Measurements from ENCODE around the gene GFOD1.

Gene GFOD1

DNA sequence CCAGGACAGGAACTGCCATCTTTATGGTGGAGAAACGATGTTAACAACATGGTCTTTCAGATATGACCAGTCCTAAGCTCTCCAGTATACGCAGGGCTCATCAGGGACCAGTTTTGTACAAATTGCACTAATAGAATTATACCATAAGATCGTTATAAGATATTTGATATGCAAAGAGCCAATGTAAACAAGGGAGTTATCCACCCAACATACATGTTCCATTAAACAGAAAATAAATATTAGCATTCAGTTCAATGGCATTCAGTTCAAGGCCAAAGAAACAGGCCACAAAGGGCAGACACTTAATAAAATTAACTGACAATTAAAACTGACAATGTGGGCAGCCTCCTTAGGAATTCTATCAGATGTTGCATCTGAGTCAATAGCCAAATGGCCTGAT is 2.6 kb downstream of the GFOD1 start:
- no peak for DNase-seq

DNA sequence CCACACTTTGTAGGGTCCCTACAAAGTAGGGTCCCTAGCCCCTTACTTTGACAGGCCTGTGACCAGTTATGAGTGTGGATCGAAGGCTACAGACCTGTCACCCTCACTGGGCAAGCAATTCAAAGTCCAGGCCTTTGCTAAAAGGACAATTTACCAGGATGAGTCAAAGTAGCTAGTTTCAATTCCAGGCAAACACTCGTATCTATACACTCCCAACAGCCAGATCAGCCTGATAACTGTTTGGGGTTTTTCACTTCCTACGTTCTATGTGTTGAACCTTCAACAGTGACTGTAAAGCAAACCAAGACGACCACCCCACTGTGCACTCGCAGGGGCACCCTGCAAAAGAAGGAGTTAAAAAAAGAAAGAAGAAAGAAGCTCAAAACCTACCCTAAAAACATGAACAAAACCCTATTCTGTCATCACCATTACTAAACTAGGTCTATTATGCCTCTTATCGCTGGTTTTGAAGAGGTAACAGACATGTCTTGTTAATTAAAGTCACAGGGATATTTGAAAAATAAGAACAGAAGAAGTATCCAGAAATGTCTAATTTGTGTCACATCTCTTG is 3.2 kb downstream of the GFOD1 start:
- no peak for DNase-seq

DNA sequence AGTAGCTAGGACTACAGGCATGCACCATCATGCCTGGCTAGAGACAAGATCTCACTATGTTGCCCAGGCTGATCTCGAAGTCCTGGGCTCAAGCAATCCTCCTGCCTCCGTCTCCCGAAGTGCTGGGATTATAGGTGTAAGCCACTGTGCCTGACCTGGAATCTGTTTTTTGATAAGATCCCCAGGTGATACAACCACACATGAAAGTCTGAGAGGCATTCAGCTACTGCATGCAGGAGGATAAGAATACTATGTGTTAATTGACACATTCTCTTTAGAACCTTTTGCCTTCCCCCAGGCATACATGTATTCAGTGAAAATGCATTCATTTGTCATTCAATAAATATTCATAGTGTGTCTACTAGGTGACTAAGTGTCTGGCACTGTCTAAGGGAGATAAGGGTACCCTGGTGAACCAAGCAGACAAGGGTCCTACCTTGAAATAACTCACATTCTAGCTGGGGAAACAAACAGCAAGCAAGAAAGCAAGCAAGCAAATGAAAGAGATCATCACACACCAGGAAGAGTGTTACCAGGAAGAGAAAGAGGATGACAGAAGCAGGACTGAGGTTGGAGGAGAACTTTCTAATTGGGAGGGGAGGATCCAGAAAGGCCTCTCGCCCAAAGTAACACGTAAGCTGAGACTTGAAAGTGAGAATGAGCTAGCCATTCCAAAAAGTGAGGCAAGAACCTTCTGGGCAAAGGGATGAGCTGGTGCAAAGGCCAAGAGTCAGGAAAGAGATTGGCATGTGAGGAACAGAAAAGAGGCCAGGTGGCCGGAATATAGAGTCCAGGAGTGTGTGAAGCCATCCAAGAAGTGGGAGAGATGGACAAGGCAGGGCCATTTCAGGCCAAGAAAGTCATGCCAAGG is 6.5 kb downstream of the GFOD1 start:
- DNase-seq = no peak

DNA sequence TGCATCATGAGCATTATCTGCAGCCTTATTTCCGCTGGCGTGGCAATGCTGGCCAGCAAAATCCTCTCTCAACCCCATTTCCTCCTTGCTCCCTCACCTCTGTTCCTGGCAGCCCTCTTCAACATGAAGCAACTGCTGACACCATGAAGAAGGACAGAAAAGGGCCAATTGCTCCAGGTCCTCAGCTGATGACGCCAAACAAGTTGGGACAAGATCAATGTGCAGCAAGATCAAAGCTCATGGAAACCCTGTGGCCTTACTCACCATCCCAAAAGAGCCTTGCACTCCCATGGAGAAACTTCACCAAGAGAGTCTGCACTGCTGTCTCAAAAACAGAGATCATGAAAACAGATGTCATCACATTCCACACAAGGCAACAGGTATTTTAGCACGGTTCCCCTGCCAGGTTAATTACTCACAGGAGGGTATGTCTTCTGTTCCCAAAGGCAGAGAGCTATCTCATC is 7.4 kb downstream of the GFOD1 start:
- DNase-seq = no peak

DNA sequence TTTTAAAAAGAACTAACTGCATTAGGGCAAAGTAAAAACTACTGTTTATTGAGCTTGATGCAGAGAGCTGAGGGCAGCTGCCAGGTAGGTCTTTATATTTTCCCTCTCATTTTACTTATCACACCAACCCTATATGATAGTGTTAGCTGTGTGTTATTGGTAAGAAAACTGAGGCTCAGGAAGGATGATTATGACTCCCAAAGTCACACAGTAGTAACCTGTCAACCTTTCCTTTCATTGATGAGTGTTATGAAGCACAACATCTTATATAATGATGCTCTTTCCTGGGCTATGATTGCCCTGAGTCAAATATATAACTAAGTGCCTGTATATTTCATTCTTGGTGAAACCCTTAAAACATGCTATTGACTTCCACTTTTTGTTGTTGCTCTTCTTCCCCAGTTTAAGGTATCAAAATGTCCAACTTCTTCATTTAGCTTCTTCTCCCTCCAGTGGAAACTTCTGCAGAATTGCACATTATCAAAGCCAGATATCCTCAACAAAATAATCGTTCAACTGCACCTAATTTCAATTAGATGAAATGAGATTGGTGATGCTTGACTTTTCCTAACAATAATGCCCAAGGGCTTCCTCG is 8.1 kb downstream of the GFOD1 start:
- DNase-seq = no peak

DNA sequence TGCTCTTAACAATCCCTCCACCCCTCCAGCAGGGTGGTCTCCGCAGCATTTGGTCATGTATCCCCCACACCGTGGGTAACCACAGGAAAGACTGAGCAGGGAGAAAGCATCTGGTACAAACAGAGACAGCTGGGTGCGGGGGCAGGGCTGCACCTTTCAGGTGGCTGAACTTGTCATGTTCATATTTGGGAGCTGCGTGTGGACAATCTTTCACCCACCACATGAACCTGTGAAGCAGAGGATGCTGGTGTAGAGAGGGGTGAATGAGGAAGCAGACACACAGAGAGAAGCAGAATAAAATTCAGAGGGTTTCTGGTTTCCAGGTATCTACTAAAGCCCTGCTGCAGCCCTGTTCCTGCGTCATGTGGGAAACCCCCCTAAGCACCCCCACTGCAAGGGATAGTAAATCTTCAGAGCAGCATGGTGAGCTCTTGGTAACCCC is 8.9 kb downstream of the GFOD1 start:
- no peak for DNase-seq

DNA sequence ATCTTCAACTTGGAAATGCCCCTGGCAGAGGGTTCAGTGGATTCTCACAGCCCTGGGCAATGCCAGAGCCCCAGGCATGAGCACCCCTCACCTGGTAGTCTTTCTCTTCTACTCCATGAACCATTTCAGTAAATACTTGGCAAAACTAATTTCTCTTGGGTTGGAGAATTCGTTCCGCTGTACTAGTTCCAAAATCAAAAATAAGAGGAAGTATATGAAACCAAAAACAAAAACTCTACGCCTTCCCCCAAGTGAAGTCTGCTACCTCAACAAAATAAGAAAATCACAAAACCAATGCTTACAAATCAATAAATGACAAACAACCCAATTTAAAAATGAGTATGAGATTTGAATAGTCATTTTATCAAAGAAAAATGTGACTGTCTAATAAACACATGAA is 12.6 kb downstream of the GFOD1 start:
- DNase-seq = no peak

DNA sequence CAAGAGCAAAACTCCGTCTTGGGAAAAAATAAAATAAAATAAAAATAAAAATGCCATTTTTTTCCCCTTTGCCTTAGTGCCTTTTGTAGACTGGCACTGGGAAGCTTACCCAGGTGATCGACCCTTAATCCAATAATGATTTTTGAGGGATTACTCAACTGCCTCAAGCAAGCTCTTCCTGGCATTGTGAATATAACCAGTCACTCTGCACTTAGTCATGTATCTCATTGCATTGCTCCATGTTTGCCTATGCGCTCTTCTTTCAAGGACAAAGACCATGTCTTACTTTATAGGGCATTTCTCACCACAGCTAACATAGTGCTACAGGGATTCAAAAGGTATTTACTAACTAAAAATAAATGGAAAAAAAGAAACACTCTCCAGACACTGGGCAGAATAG is 13.0 kb downstream of the GFOD1 start:
- DNase-seq = no peak

DNA sequence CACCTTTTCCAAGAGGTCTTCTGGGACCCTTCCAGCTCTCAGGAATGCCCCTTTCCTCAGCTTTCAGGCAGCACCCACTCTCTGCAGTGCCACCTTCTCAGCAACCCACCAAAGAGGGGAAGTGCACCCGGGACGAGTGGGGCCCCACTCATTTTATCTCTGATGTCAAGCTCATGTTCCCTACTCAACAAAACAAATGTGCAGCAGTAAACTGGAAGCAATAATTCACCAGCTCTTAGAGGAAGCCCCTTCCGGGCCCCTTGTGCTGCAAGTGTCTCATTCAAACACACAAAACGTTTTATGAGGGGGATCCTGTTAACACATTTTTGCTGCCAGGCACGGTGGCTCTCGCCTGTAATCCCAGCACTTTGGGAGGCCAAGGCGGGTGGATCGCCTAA is 13.6 kb downstream of the GFOD1 start:
- no peak for DNase-seq

DNA sequence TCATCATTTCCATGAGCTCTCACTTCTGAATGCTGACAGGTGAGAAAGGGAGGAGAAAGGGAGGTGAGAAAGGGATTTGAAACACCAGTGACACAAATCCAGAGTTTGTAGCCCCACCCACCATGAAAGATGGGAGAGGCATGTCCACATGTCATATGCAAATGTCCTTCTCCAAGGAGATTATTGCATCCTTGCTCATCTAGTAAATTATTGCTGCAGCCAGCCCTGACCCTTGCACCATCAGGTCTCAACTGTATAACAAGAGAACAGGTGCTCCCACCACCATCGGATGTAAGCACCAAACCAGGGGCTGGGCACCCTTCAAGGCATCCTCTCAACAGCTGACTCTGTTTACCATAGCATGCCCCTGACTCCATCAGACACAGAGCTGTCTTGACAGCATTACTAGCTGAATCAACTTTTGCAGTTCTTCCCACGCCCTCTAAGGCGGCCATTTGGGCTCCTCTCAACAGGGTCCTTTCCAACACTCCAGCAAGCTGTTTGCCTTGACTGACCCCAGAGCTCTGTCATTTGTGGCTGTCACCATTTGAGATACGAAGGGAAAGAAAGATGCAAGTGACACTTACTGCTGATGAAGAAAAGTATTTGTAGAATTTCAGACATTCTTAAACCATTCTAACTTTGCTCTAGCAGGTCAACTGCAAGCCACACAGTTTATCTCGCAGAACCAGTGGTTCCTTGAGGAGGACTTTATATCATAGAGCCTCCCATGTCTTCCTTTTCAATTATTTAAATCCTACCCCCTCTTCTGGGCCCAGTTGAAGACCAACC is 14.2 kb downstream of the GFOD1 start:
- no peak for DNase-seq

DNA sequence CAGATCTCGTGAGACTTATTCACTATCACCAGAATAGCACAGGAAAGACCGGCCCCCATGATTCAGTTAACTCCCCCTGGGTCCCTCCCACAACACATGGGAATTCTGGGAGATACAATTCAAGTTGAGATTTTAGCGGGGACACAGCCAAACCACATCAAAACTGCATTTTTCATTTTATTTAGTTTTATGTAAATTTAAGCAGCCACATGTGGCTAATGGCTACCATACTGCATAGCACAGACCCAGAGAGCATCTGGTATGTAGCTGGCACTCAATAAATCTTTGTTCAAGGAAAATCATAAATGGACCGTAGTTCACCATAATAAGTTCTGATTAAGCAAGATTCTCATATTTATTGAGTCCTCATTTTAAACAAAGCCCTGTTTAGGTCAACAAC is 15.3 kb downstream of the GFOD1 start:
- DNase-seq = no peak

DNA sequence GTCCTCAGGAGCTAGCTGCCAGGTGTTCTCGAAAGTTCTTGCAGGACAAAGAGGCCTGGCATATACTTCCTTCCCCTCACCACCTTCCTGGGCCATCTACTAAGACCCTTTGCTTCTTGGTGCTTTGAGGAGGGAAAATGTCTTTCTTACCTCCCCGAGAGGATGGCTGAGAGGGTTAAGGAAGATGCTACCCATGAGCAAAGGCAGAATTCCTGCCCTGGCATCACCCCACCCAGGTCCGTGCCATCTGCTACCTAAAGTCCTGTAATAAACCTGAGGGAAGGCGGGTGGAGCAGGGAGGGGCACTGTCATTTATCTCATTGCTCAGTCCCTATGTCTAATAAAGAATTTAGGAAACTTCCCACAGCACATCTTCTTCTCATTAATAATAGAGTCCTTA is 16.2 kb downstream of the GFOD1 start:
- no peak for DNase-seq

DNA sequence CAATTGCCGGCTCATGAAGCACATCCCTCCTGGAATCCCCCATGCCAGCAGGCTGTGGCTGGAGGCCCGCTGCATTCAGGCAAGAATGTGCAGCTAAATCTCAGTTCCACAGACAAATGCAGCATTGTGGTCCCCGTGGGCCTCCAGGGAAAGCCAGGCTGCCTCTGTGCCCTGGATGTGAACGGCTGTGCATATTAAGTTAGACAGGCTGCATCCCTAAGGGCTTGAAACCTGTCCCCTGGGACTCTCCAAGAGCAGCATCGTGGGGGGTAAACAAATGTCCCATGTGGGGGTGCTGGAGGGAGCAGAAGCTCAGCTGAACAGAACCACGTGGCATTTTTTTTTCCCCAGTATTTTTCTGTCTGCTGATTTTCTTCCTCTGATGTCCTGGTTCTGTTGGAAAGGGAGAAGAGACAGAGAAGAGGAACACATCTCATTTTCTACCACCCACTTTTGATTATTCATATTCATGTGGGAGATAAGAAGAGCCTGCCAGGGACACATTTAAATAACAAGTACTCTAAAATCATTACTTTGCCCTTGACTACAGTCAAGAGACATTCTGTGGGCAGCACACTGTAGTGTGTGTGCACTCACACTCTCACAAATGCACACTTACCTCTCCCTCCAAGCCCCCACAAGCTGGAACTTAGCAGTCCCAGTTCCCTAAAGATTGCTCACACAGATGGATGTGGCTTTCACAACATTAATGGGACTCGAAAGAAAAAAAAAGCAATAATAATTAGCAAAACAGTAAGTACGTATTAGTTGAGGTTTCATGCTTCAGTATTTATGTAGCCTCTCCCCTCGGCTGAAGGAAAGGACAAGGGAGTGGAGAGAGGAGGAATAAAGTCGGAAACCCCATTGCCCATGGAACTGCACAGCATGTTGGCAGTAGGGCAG is 16.9 kb downstream of the GFOD1 start:
- DNase-seq = no peak

DNA sequence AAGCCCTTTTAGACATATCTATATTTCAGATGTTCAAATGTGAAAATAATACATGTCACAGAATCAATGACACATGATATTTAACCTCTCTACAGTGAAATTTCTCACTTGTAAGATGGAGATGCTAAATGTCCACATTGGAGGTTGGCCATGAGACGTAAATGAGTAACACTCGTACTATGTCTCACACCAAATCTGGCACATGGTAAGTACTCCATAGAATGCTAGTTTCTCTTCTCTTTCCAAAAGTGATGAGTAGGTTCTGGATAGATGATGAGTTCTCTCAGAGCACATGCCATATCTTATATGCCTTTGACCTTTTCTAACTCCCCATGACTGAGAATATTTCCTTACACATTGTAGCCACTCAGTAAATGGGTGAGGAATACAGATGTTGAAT is 17.7 kb downstream of the GFOD1 start:
- DNase-seq = no peak

DNA sequence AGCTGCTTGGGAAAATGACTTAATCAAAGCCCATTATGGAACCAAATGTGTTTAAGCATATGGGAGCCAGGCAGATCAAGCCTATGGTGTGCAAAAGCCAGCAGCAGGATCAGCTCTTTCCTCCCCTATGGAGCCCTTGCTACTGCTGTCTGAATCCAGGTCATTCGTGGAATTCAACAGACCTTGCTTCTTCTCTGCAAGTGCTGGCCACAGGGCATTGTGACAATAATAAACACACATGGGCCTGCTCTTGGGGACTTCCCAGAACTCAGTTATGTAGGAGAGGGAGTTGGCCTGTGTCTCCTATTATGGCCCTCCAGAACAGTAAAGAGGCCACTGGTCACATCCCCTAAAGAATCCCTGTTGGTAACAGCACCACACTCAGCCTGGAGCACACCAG is 18.6 kb downstream of the GFOD1 start:
- DNase-seq = no peak

DNA sequence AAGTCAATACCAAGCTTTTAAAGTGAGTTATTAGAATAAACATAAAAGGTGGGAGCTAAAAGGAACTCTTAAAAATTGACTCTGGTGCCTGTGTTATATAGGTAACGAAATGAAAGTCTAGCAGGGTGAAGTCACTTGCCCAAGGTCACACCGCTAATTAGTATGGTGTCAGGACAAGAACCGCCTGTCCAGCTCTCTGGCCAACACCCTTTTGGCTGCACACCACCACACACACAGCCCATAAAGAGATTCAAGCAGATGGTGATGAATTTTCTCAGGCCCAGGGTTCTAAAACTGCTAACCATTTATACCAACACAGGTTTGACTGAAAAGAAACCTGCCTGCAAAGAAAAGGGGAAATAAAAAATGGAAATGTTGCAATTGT is 20.2 kb downstream of the GFOD1 start:
- DNase-seq = no peak

DNA sequence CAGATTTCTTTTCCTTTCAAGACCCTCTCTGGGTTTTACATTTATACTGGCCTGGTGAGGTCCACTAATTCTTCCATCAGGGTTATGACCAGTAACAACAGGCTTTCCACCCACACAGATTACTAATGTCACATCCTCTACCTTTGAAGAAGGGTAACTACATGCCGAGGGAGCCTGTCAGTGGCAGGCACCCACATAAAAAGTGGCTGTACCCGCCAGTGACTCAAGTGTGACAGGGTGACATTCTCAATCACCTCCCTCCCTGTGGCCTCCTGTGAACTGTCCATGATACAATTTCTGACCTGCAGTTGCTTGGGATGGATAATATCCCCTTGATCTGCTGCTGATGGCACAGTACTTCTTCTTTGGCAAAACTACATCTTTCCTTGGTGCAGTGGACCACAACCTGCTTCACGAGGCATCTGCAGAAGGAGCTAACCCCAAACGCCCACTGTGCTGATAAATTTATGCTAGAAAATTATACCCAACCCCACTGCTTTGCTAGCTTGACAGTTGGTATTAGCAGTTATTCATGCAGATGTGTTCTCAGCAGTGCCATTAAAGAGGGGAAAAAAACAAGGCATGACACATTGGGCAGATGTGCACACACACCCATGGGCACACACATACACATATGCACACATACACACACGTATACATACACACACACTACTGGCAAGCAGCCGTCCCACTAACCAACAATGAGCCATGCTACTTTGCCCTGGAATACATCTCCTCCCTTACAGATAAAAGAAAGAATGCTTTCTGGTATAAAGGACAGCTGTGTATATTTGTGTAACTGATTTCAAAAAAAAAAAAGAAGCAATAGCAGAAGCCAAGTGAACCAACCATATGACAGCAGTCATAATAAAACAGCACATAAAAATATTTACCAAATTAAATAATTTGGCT is 20.8 kb downstream of the GFOD1 start:
- DNase-seq = no peak

DNA sequence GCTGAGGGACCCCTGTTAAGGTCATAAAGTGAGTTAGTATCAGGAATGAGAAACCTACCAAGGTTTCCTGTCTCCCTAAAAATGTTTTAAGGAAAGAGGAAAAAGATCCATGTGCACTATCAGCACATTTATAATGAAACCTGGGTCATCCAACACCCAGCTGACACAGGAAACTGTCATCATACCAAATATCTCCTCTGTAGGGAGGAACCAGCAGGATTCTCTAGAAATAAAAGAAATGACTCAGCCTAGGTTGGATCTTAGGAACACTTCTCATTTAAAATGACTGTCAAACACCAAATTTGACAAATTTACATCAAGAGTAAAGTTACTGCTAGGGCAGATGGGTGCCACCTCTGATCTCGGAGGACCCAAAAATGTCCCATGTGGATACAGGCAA is 21.7 kb downstream of the GFOD1 start:
- DNase-seq = peak; percentile 15

DNA sequence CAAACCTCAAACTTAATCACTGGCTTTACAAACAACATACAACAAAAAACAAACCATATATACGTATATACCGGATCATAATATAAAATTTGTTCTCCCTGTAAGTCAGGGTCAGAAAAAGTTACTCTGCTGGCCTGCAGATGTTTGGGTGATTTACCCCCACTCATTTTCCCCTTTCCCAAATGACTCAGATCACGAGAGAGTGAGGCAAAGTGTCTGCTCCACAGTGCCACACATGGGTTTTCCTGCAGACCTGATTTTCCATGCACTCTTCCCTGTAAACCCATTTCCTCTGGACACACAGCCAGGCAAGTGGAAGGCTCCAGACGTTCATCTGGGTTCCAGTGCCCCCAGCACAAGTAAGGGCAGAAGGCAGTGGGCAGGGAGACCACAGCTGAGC is 23.5 kb downstream of the GFOD1 start:
- no peak for DNase-seq

DNA sequence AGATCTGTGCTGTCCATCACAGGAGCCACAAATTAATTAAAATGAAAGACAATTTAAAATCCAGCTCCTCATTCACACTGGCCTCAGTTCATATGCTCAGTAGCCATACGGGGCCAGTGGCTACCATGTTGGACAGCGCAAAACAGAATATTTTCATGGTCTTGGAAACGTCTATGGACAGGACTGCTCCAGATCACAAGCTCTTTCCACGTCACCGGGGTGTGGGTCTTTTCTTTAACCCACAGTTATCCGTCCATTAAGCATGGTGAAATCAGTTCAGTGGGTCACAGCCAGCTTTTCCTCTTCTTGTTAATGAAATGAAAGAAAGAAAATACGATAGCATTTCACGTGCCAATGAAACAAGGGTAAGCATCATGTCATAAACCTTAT is 24.1 kb downstream of the GFOD1 start:
- no peak for DNase-seq
